HepG2 (cell line): ENCODE data around the gene UBE2C. TPM values are rescaled to one million over a fixed set of nuclear protein-coding genes. Genes with fewer than 3 reads are reported as not detected.

Source experiments
- ATAC-seq: fragments of 200-7000 bp; cut with Tn5 transposase; 3 replicates; pipeline ENCODE4 v1.9.1; 2020; ENCODE audit warnings: mild to moderate bottlenecking, moderate library complexity
- BruUV-seq: library from RNA; stranded (reverse); fragments of 400-500 nt; replicated peaks from 2 replicates; lab custom pipeline; 2021; lab: Mats Ljungman, UMichigan
- CTCF ChIA-PET: fragments of 300-600 bp; formaldehyde crosslinking; extraction: SDS; loops from one replicate; lab custom pipeline; 2021; ENCODE audit warnings: low total read pairs, inconsistent platforms, low intra/inter-chr PET ratio; lab: Yijun Ruan, JAX
- POLR2A ChIA-PET: fragments of 350-600 bp; sonication (Branson Sonifier 250); formaldehyde crosslinking; loops from one replicate; lab custom pipeline; 2020; ENCODE audit warnings: antibody characterized with exemption, inconsistent platforms; lab: Yijun Ruan, JAX
- DNase-seq: peaks from one replicate; pipeline ENCODE4 v3.0.0-alpha.2; 2015; ENCODE audit warnings: low spot score
- FAIRE-seq: peaks from 3 replicates; lab custom pipeline; 2011; peaks lifted over from hg19 to GRCh38; lab: Jason Lieb, UNC
- H2AFZ ChIP-seq: one replicate; pipeline ENCODE4 v1.6.1; 2011; ENCODE audit warnings: low read length, inconsistent platforms
- H3K27ac ChIP-seq: fragments of 300-600 bp; 3 replicates; pipeline ENCODE4 v1.8.0; 2011; ENCODE audit warnings: mixed run types, mild to moderate bottlenecking, mixed read lengths, low read length, inconsistent platforms; ENCODE audit not compliant: insufficient read depth; ENCODE audit errors: extremely low read length
- H3K27me3 ChIP-seq, 2 experiments: fragments of 200-600 bp in 1 of 2; 2 replicates in 1 of 2; 3 replicates in 1 of 2; pipeline versions ENCODE4 v1.6.0 to v1.8.0; 2011; ENCODE audit warnings: low read length in 2 of 2, mild to moderate bottlenecking in 2 of 2, moderate library complexity in 2 of 2, inconsistent platforms in 1 of 2; ENCODE audit not compliant: insufficient read depth in 2 of 2, control insufficient read depth in 1 of 2
- H3K36me3 ChIP-seq, 2 experiments: fragments of 200-600 bp in 1 of 2; replicated peaks in 1 of 2; 2 replicates in 1 of 2; 3 replicates in 1 of 2; pipeline versions ENCODE4 v1.5.1 to v1.8.0; 2011; ENCODE audit warnings: low read length in 2 of 2, inconsistent platforms in 1 of 2; ENCODE audit not compliant: insufficient read depth in 2 of 2, control insufficient read depth in 1 of 2
- H3K4me1 ChIP-seq: 2 replicates; pipeline ENCODE4 v1.5.1; 2012; ENCODE audit warnings: low read length, inconsistent platforms; ENCODE audit not compliant: insufficient read depth
- H3K4me2 ChIP-seq: 2 replicates; pipeline ENCODE4 v1.6.0; 2011; ENCODE audit warnings: low read depth, low read length, inconsistent platforms
- H3K4me3 ChIP-seq, 3 experiments: fragments of 200-600 bp in 1 of 3; sonication (generic), shearing (Covaris generic) in 1 of 3; replicated peaks in 1 of 3; 2 replicates each; pipeline ENCODE4 v1.5.1; 2011 to 2016; ENCODE audit warnings: low read length in 3 of 3, inconsistent platforms in 2 of 3, low read depth in 2 of 3, mild to moderate bottlenecking in 2 of 3, control low read depth in 1 of 3, mixed read lengths in 1 of 3; ENCODE audit not compliant: insufficient read depth in 1 of 3
- H3K79me2 ChIP-seq: one replicate; pipeline ENCODE4 v1.6.1; 2011; ENCODE audit warnings: low read length, inconsistent platforms; ENCODE audit not compliant: insufficient read depth
- H3K9ac ChIP-seq: 2 replicates; pipeline ENCODE4 v1.6.0; 2011; ENCODE audit warnings: mild to moderate bottlenecking, low read depth, low read length, inconsistent platforms; ENCODE audit not compliant: insufficient read depth
- H3K9me3 ChIP-seq: 2 replicates; pipeline ENCODE4 v1.5.1; 2012; ENCODE audit warnings: mild to moderate bottlenecking, low read length
- H4K20me1 ChIP-seq: 2 replicates; pipeline ENCODE4 v1.6.0; 2011; ENCODE audit warnings: inconsistent platforms, mild to moderate bottlenecking, low read length, moderate library complexity; ENCODE audit not compliant: insufficient read depth
- CREB3 ChIP-seq: sonication (generic); formaldehyde crosslinking; IDR thresholded peaks from 2 replicates; pipeline ENCODE4 v1.5.0; 2020; ENCODE audit warnings: missing genetic modification reagents
- EED ChIP-seq: sonication (generic); formaldehyde crosslinking; IDR thresholded peaks from 2 replicates; pipeline ENCODE4 v1.5.0; 2020; ENCODE audit warnings: mild to moderate bottlenecking, missing genetic modification reagents
- ERF ChIP-seq: IDR thresholded peaks from 2 replicates; pipeline ENCODE4 v1.6.1; 2018; ENCODE audit warnings: missing biosample characterization, missing genetic modification reagents
- MAFK ChIP-seq, 2 experiments: IDR thresholded peaks in 1 of 2; conservative IDR thresholded peaks in 1 of 2; 2 replicates each; pipeline ENCODE4 v1.6.1; 2011; ENCODE audit warnings: improper control_type of control experiment in 2 of 2, low read length in 2 of 2
- NKX3-1 ChIP-seq: sonication (generic); formaldehyde crosslinking; IDR thresholded peaks from 2 replicates; pipeline ENCODE4 v1.5.0; 2020; ENCODE audit warnings: missing genetic modification reagents
- NR1H2 ChIP-seq: sonication (generic); formaldehyde crosslinking; IDR thresholded peaks from 2 replicates; pipeline ENCODE4 v1.8.1; 2022; ENCODE audit warnings: low read depth, missing genetic modification reagents, borderline replicate concordance
- PBX2 ChIP-seq: IDR thresholded peaks from 2 replicates; pipeline ENCODE4 v1.6.1; 2016; ENCODE audit warnings: control low read depth
- TEAD2 ChIP-seq: sonication (generic); formaldehyde crosslinking; IDR thresholded peaks from 2 replicates; pipeline ENCODE4 v1.9.0; 2021; ENCODE audit warnings: missing genetic modification reagents
- THAP7 ChIP-seq: sonication (generic); formaldehyde crosslinking; IDR thresholded peaks from 2 replicates; pipeline ENCODE4 v1.8.1; 2023; ENCODE audit warnings: mild to moderate bottlenecking, missing genetic modification reagents
- YEATS2 ChIP-seq: sonication (generic); formaldehyde crosslinking; IDR thresholded peaks from 2 replicates; pipeline ENCODE4 v1.4.0; 2020; ENCODE audit warnings: missing genetic modification reagents, borderline replicate concordance
- ZBTB1 ChIP-seq: sonication (generic); formaldehyde crosslinking; IDR thresholded peaks from 2 replicates; pipeline ENCODE4 v1.4.0; 2020; ENCODE audit warnings: missing genetic modification reagents, borderline replicate concordance
- ZIK1 ChIP-seq: sonication (generic); formaldehyde crosslinking; IDR thresholded peaks from 2 replicates; pipeline ENCODE4 v1.5.0; 2020; ENCODE audit warnings: mild to moderate bottlenecking, low read depth, missing genetic modification reagents, borderline replicate concordance
- ZNF124 ChIP-seq: sonication (generic); formaldehyde crosslinking; IDR thresholded peaks from 2 replicates; pipeline ENCODE4 v1.4.0; 2020; ENCODE audit warnings: missing genetic modification reagents
- ZNF382 ChIP-seq: sonication (generic); formaldehyde crosslinking; IDR thresholded peaks from 2 replicates; pipeline ENCODE4 v1.5.0; 2020; ENCODE audit warnings: missing genetic modification reagents, mild to moderate bottlenecking, borderline replicate concordance
- ZNF703 ChIP-seq: sonication (generic); formaldehyde crosslinking; IDR thresholded peaks from 2 replicates; pipeline ENCODE4 v1.5.1; 2020; ENCODE audit warnings: missing genetic modification reagents, mild to moderate bottlenecking, moderate library complexity, borderline replicate concordance
- ZSCAN25 ChIP-seq: sonication (generic); formaldehyde crosslinking; IDR thresholded peaks from 2 replicates; pipeline ENCODE4 v1.8.0; 2022; ENCODE audit warnings: mild to moderate bottlenecking, missing genetic modification reagents
- WGBS: methylation state at CpG from one replicate; pipeline ENCODE4 v1.1.6; 2017; ENCODE audit warnings: low lambda C conversion rate; 5-methylcytosine and 5-hydroxymethylcytosine counted together
- in situ Hi-C: cut with HindIII; loops from 2 replicates; pipeline ENCODE4 v1.10.0; 2017; ENCODE audit warnings: low pct_unique_long_range_greater_than_20kb; ENCODE audit not compliant: extremely low pct_ligation_motif_present
- intact Hi-C: fragments of 100-400 bp; cut with micrococcal nuclease; formaldehyde crosslinking; loops from one replicate; pipeline ENCODE4 v1.10.0; 2022; ENCODE audit not compliant: unreplicated experiment
- polyA plus RNA-seq, 8 experiments: library from polyadenylated mRNA; depleted of rRNA in 3 of 8; stranded (reverse) in 7 of 8; unstranded in 1 of 8; fragments of >200 nt; fragmentation: Illumina TruSeq in 4 of 8; extraction: Trizol in 4 of 8; gene quantifications; 2 replicates each; pipeline versions ENCODE4 v1.2.1 to v1.2.3, GENCODE V29; 2011 to 2016; ENCODE audit warnings: low read depth in 4 of 8, missing spikeins in 1 of 8, mixed read lengths in 1 of 8; ENCODE audit not compliant: insufficient read depth in 1 of 8
- total RNA-seq, 5 experiments: library from RNA; depleted of rRNA; stranded (reverse); fragments of >200 nt; fragmentation: Illumina TruSeq; extraction: Trizol; gene quantifications; 2 replicates each; pipeline ENCODE4 v1.2.3, GENCODE V29; 2016; ENCODE audit warnings: low read depth in 1 of 5

UBE2C gene
- total and polyA plus RNA-seq, 2 of the 13 experiments (the other 11 are each of a cell fraction or from before 2014, with no cell fraction given): 100 to 123 TPM

GRCh38 chr20:45859916-45860315 lies 47.5 kb downstream of the UBE2C start:
- in situ Hi-C loops: no loop called here
- H3K4me1 ChIP-seq: peaks cover 79% of the 10 kb centered on the region
- H3K27ac ChIP-seq: no peak overlapping the region

More at GRCh38 chr20:45859916-45860315, 47.5 kb downstream of the UBE2C start:
- no peak for FAIRE-seq
- Histone ChIP-seq H3K36me3 (no peaks in the 10 kb centered on the region), H4K20me1 (no peaks in the 10 kb centered on the region), H3K9me3 (no peaks in the 10 kb centered on the region), H2AFZ (no peak overlapping the region), H3K27me3 (no peaks in the 10 kb centered on the region; a peak in 1 of 5 replicates), H3K79me2 (peaks cover 4% of the 10 kb centered on the region), H3K4me2 (no peak overlapping the region), H3K9ac (no peak overlapping the region), H3K4me3 (no peak overlapping the region)
- POLR2A ChIA-PET: interaction anchor here (5.8 to 7.6 kb wide), 2 partner anchors 23 to 30 kb away, joined by 40 to 85 read pairs; partner anchors contain the start of genes CTSA, NEURL2 and ZSWIM1
- no peak for TF ChIP-seq EED (CRISPR knock-in tag)
- no peak for TF ChIP-seq NR1H2 (CRISPR knock-in tag)
- no peak for TF ChIP-seq YEATS2
- no peak for TF ChIP-seq ZNF124 (CRISPR knock-in tag)
- no peak for TF ChIP-seq PBX2 (CRISPR knock-in tag)
- TF ChIP-seq ZNF382 (CRISPR knock-in tag): no peak
- no peak for TF ChIP-seq CREB3
- no peak for TF ChIP-seq ZNF703 (CRISPR knock-in tag)
- TF ChIP-seq ZSCAN25 (CRISPR knock-in tag): no peak
- TF ChIP-seq ZBTB1 (CRISPR knock-in tag): no peak
- TF ChIP-seq ZIK1 (CRISPR knock-in tag): no peak
- no peak for TF ChIP-seq ERF (CRISPR knock-in tag)
- no peak for TF ChIP-seq TEAD2
- TF ChIP-seq NKX3-1: no peak
- no peak for TF ChIP-seq MAFK (conservative IDR thresholded peaks at IDR 0.05 in 1 of 2, IDR thresholded peaks at IDR 0.05 in 1 of 2; ENCODE audit: low read length in 2 of 2)
- no peak for TF ChIP-seq THAP7
- intact Hi-C loops: no loop called here
- ATAC-seq: no peak
- whole genome bisulfite sequencing: 95% methylated on average over 5 of the region's 5 CpGs
- no peak for DNase-seq
- CTCF ChIA-PET: no interaction called here
- BruUV-seq: no TSS peak
